IMR-90 (cell line): ENCODE measurements around the gene WFDC8. TPM values are rescaled to one million over a fixed set of nuclear protein-coding genes. Genes with fewer than 3 reads are reported as not detected.

Experiments used
- ATAC-seq: fragments of 200-7000 bp; cut with Tn5 transposase; 2 replicates; pipeline ENCODE4 v1.9.1; 2020; ENCODE audit warnings: low read depth, mild to moderate bottlenecking, moderate library complexity
- BruUV-seq: library from RNA; stranded (reverse); fragments of 400-500 nt; replicated peaks from 2 replicates; lab custom pipeline; 2021; lab: Mats Ljungman, UMichigan
- CTCF ChIA-PET: fragments of 300-600 bp; formaldehyde crosslinking; extraction: SDS; loops from one replicate; lab custom pipeline; 2021; ENCODE audit warnings: antibody characterized with exemption; lab: Yijun Ruan, JAX
- POLR2A ChIA-PET: fragments of 300-600 bp; sonication (Branson Sonifier 250); formaldehyde crosslinking; loops from one replicate; lab custom pipeline; 2022; ENCODE audit warnings: antibody characterized with exemption; ENCODE audit not compliant: unreplicated experiment; lab: Charles Lee
- DNase-seq: peaks from one replicate; pipeline ENCODE4 v3.0.0; 2013
- H2AFZ ChIP-seq: replicated peaks from 2 replicates; pipeline ENCODE3; 2013; ENCODE audit warnings: low read length, mild to moderate bottlenecking; ENCODE audit not compliant: poor library complexity
- H2AK5ac ChIP-seq: 2 replicates; pipeline ENCODE4 v1.6.1; 2013; ENCODE audit warnings: low read depth, low read length, inconsistent platforms
- H2AK9ac ChIP-seq: replicated peaks from 2 replicates; pipeline ENCODE3; 2013; ENCODE audit warnings: mild to moderate bottlenecking, low read depth, low read length, moderate library complexity; ENCODE audit not compliant: poor library complexity
- H2BK120ac ChIP-seq: 2 replicates; pipeline ENCODE4 v1.6.1; 2013; ENCODE audit warnings: low read depth, low read length, inconsistent platforms
- H2BK15ac ChIP-seq: 3 replicates; pipeline ENCODE4 v1.6.1; 2013; ENCODE audit warnings: low read depth, low read length, inconsistent platforms
- H2BK20ac ChIP-seq: 2 replicates; pipeline ENCODE4 v1.6.1; 2013; ENCODE audit warnings: low read depth, mild to moderate bottlenecking, inconsistent platforms, low read length, moderate library complexity
- H2BK5ac ChIP-seq: 2 replicates; pipeline ENCODE4 v1.6.1; 2013; ENCODE audit warnings: mild to moderate bottlenecking, low read depth, low read length, inconsistent platforms; ENCODE audit not compliant: poor library complexity, severe bottlenecking
- H3K14ac ChIP-seq: replicated peaks from 2 replicates; pipeline ENCODE4 v1.6.1; 2013; ENCODE audit warnings: low read depth, low read length, inconsistent platforms
- H3K18ac ChIP-seq: 2 replicates; pipeline ENCODE4 v1.6.1; 2013; ENCODE audit warnings: low read depth, low read length, control low read depth
- H3K23ac ChIP-seq: 2 replicates; pipeline ENCODE4 v1.6.1; 2013; ENCODE audit warnings: low read depth, low read length, inconsistent platforms
- H3K27ac ChIP-seq: 2 replicates; pipeline ENCODE4 v1.5.1; 2013; ENCODE audit warnings: mild to moderate bottlenecking, control low read depth, low read length; ENCODE audit not compliant: insufficient read depth
- H3K27me3 ChIP-seq: 2 replicates; pipeline ENCODE4 v1.6.1; 2013; ENCODE audit warnings: low read length; ENCODE audit not compliant: control insufficient read depth, insufficient read depth
- H3K36me3 ChIP-seq: 2 replicates; pipeline ENCODE4 v1.6.1; 2013; ENCODE audit warnings: low read length, mixed read lengths; ENCODE audit not compliant: control insufficient read depth, insufficient read depth
- H3K4ac ChIP-seq: 2 replicates; pipeline ENCODE4 v1.6.1; 2013; ENCODE audit warnings: low read depth, low read length, inconsistent platforms
- H3K4me1 ChIP-seq: 2 replicates; pipeline ENCODE4 v1.6.1; 2013; ENCODE audit warnings: low read length, mixed read lengths; ENCODE audit not compliant: control insufficient read depth, insufficient read depth
- H3K4me2 ChIP-seq: 2 replicates; pipeline ENCODE4 v1.6.1; 2013; ENCODE audit warnings: low read depth, mild to moderate bottlenecking, control low read depth, low read length, moderate library complexity
- H3K4me3 ChIP-seq: 2 replicates; pipeline ENCODE4 v1.5.1; 2013; ENCODE audit warnings: low read depth, mild to moderate bottlenecking, control low read depth, low read length, moderate library complexity; ENCODE audit not compliant: insufficient read depth
- H3K56ac ChIP-seq: 2 replicates; pipeline ENCODE4 v1.6.1; 2013; ENCODE audit warnings: low read length, inconsistent platforms; ENCODE audit not compliant: insufficient read depth; ENCODE audit errors: extremely low read depth
- H3K79me1 ChIP-seq, 2 experiments: 2 replicates each; pipeline ENCODE4 v1.6.1; 2013; ENCODE audit warnings: low read length in 2 of 2, inconsistent platforms in 1 of 2, low read depth in 1 of 2
- H3K9ac ChIP-seq: 2 replicates; pipeline ENCODE4 v1.6.1; 2013; ENCODE audit warnings: low read depth, low read length, control low read depth
- H3K9me1 ChIP-seq: 2 replicates; pipeline ENCODE4 v1.6.1; 2013; ENCODE audit warnings: low read length, inconsistent platforms; ENCODE audit not compliant: insufficient read depth
- H3K9me3 ChIP-seq: 2 replicates; pipeline ENCODE4 v1.6.1; 2013; ENCODE audit warnings: low read length; ENCODE audit not compliant: control insufficient read depth, insufficient read depth
- H4K20me1 ChIP-seq: 2 replicates; pipeline ENCODE4 v1.6.1; 2013; ENCODE audit warnings: low read length, inconsistent platforms; ENCODE audit not compliant: insufficient read depth
- H4K5ac ChIP-seq: 2 replicates; pipeline ENCODE4 v1.6.1; 2013; ENCODE audit warnings: mild to moderate bottlenecking, low read depth, low read length, control low read depth
- H4K8ac ChIP-seq, 2 experiments: 2 replicates each; pipeline ENCODE4 v1.6.1; 2013; ENCODE audit warnings: low read depth in 2 of 2, low read length in 2 of 2, control low read depth in 1 of 2, inconsistent platforms in 1 of 2
- H4K91ac ChIP-seq: 2 replicates; pipeline ENCODE4 v1.6.1; 2013; ENCODE audit warnings: low read depth, low read length, inconsistent platforms; ENCODE audit not compliant: insufficient read depth
- BHLHE40 ChIP-seq: fragments of 150-350 bp; IDR thresholded peaks from 2 replicates; pipeline ENCODE4 v1.6.1; 2016; ENCODE audit warnings: mild to moderate bottlenecking, low read depth, low read length
- CHD1 ChIP-seq: IDR thresholded peaks from 2 replicates; pipeline ENCODE4 v1.6.1; 2012; ENCODE audit warnings: low read depth, low read length, improper control_type of control experiment
- CTCF ChIP-seq: conservative IDR thresholded peaks from 2 replicates; pipeline ENCODE4 v1.5.1; 2012; ENCODE audit warnings: mild to moderate bottlenecking, low read depth, low read length, improper control_type of control experiment
- ELK1 ChIP-seq: fragments of 150-350 bp; IDR thresholded peaks from 2 replicates; pipeline ENCODE4 v1.6.1; 2016; ENCODE audit warnings: low read depth, mild to moderate bottlenecking, low read length, moderate library complexity, borderline replicate concordance
- FOS ChIP-seq: fragments of 150-350 bp; IDR thresholded peaks from 2 replicates; pipeline ENCODE4 v1.6.1; 2016; ENCODE audit warnings: low read depth, low read length
- MAZ ChIP-seq: IDR thresholded peaks from 2 replicates; pipeline ENCODE4 v1.6.1; 2012; ENCODE audit warnings: low read depth, mild to moderate bottlenecking, low read length, improper control_type of control experiment, moderate library complexity, borderline replicate concordance
- NFE2L2 ChIP-seq: fragments of 150-350 bp; IDR thresholded peaks from 2 replicates; pipeline ENCODE4 v1.6.1; 2016; ENCODE audit warnings: low read depth, mild to moderate bottlenecking, low read length
- POLR2A ChIP-seq: IDR thresholded peaks from 2 replicates; pipeline ENCODE4 v1.6.1; 2012; ENCODE audit warnings: mild to moderate bottlenecking, low read depth, low read length
- RAD21 ChIP-seq: IDR thresholded peaks from 2 replicates; pipeline ENCODE4 v1.6.1; 2012; ENCODE audit warnings: low read length, improper control_type of control experiment
- RCOR1 ChIP-seq: IDR thresholded peaks from 2 replicates; pipeline ENCODE4 v1.6.1; 2012; ENCODE audit warnings: mild to moderate bottlenecking, low read length, improper control_type of control experiment; ENCODE audit not compliant: insufficient replicate concordance
- SMC3 ChIP-seq: fragments of 150-350 bp; IDR thresholded peaks from 2 replicates; pipeline ENCODE4 v1.6.1; 2016; ENCODE audit warnings: low read depth, mild to moderate bottlenecking, antibody characterized with exemption, low read length, moderate library complexity
- USF2 ChIP-seq: fragments of 150-350 bp; IDR thresholded peaks from 2 replicates; pipeline ENCODE4 v1.6.1; 2017; ENCODE audit warnings: mild to moderate bottlenecking, antibody characterized with exemption, low read length, low read depth
- WGBS, 2 experiments: methylation state at CpG; one replicate each; pipeline versions ENCODE4 v1.1.5 to v1.1.7; 2013; ENCODE audit warnings: missing lambda C conversion rate in 2 of 2; ENCODE audit not compliant: insufficient read length in 1 of 2; ENCODE audit errors: extremely low coverage in 2 of 2; 5-methylcytosine and 5-hydroxymethylcytosine counted together
- dilution Hi-C: fragments of 300-500 bp; cut with HindIII; formaldehyde crosslinking; loops from one replicate; pipeline ENCODE4 v1.14.3; 2018; ENCODE audit warnings: low sequenced_read_pairs; ENCODE audit not compliant: unreplicated experiment
- in situ Hi-C: fragments of 300-500 bp; cut with MboI; formaldehyde crosslinking; loops from 3 replicates; pipeline ENCODE4 v1.14.3; 2019; ENCODE audit warnings: low sequenced_read_pairs, inconsistent platforms, mixed read lengths
- intact Hi-C: fragments of 100-400 bp; cut with micrococcal nuclease; formaldehyde crosslinking; loops from 2 replicates; pipeline ENCODE4 v1.10.0; 2022
- polyA plus RNA-seq, 3 experiments: library from polyadenylated mRNA; depleted of rRNA; stranded (reverse); fragments of >200 nt; gene quantifications; 2 replicates each; pipeline ENCODE4 v1.2.3, GENCODE V29; 2012; ENCODE audit warnings: low replicate concordance in 1 of 3
- total RNA-seq: library from RNA; depleted of rRNA; stranded (reverse); fragments of >200 nt; gene quantifications from 2 replicates; pipeline ENCODE4 v1.2.3, GENCODE V29; 2012

Gene WFDC8
- total and polyA plus RNA-seq, 2 of the 4 experiments (the other 2 are of a cell fraction) = not detected

DNA sequence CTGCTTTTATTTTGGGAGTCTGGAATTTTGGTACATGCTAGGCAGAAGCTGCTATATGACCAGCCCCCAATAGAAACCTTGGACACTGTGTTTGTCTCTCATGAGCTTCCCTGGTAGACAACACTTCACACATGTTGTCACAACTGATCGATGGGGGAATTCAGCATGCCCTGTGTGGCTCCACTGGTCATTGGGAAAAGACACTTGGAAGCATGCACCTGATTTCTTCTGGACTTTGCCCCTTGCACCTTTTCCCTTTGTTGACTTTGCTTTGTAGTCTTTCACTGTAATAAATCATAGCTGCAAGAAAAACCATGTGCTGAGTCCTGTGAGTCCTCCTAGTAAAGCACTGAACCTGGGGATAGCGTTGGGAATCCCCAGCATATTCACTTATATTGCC lies 42.5 kb upstream of the WFDC8 start:
- no peak overlapping the region for H3K14ac ChIP-seq

More for the DNA sequence above, 42.5 kb upstream of the WFDC8 start:
- H4K91ac ChIP-seq = no peak overlapping the region
- H3K36me3 ChIP-seq = no peaks in the 10 kb centered on the region
- no peak for ATAC-seq
- intact Hi-C loops = no loop called here
- H3K9me3 ChIP-seq = no peaks in the 10 kb centered on the region
- no peak for DNase-seq
- H2BK15ac ChIP-seq = no peak overlapping the region
- in situ Hi-C loops = no loop called here
- H2AFZ ChIP-seq = no peak overlapping the region
- H4K20me1 ChIP-seq = no peaks in the 10 kb centered on the region
- no peak overlapping the region for H2BK20ac ChIP-seq
- H3K9ac ChIP-seq = no peak overlapping the region
- no peak overlapping the region for H3K4me3 ChIP-seq
- dilution Hi-C loops = no loop called here
- H3K56ac ChIP-seq = no peak overlapping the region
- H4K8ac ChIP-seq = no peak overlapping the region
- H3K4me2 ChIP-seq = no peak overlapping the region
- CTCF ChIA-PET = no interaction called here
- no peak overlapping the region for H3K23ac ChIP-seq
- TF ChIP-seq RCOR1 (no peak), SMC3 (no peak), NFE2L2 (no peak), RAD21 (no peak), BHLHE40 (no peak), CTCF (no peak), POLR2A (no peak), ELK1 (no peak), CHD1 (no peak), MAZ (no peak), USF2 (no peak), FOS (no peak)
- H2AK5ac ChIP-seq = no peak overlapping the region
- H3K4me1 ChIP-seq = no peaks in the 10 kb centered on the region
- BruUV-seq = no TSS peak
- POLR2A ChIA-PET = no interaction called here
- no peak overlapping the region for H2BK5ac ChIP-seq
- H2BK120ac ChIP-seq = no peak overlapping the region
- H3K79me1 ChIP-seq = no peaks in the 10 kb centered on the region
- no peak overlapping the region for H3K4ac ChIP-seq
- no peak overlapping the region for H3K27ac ChIP-seq
- no peak overlapping the region for H2AK9ac ChIP-seq
- H3K27me3 ChIP-seq = no peaks in the 10 kb centered on the region
- H3K18ac ChIP-seq = no peak overlapping the region
- no peaks in the 10 kb centered on the region for H3K9me1 ChIP-seq
- WGBS, 2 experiments = no CpG with 5 or more reads among the region's 2 CpGs
- no peak overlapping the region for H4K5ac ChIP-seq
